Osteoblast (primary cell): ENCODE measurements around the gene ITGB3BP. TPM values are rescaled to one million over a fixed set of nuclear protein-coding genes. Genes with fewer than 3 reads are reported as not detected.
A peak's percentile ranks its signal among the peaks of the same experiment; 100 is the strongest.

Experiments
- DNase-seq: peaks from one replicate; pipeline ENCODE4 v3.0.0; 2011; ENCODE audit warnings: low spot score, mixed read lengths; ENCODE audit not compliant: insufficient read length; ENCODE audit errors: missing footprints
- H2AFZ ChIP-seq: 2 replicates; pipeline ENCODE4 v1.6.0; 2011; ENCODE audit warnings: mild to moderate bottlenecking, low read length
- H3K27ac ChIP-seq: 2 replicates; pipeline ENCODE4 v1.5.1; 2011; ENCODE audit warnings: mild to moderate bottlenecking, low read depth, low read length, moderate library complexity
- H3K27me3 ChIP-seq: 2 replicates; pipeline ENCODE4 v1.6.0; 2012; ENCODE audit warnings: mild to moderate bottlenecking, control low read depth, inconsistent platforms, low read length, moderate library complexity; ENCODE audit not compliant: insufficient read depth
- H3K36me3 ChIP-seq: 2 replicates; pipeline ENCODE4 v1.5.1; 2011; ENCODE audit warnings: mild to moderate bottlenecking, low read length, control low read depth, moderate library complexity; ENCODE audit not compliant: insufficient read depth
- H3K4me1 ChIP-seq: 2 replicates; pipeline ENCODE4 v1.5.1; 2011; ENCODE audit warnings: mild to moderate bottlenecking, low read length, control low read depth, moderate library complexity; ENCODE audit not compliant: insufficient read depth
- H3K4me2 ChIP-seq: 2 replicates; pipeline ENCODE4 v1.6.0; 2011; ENCODE audit warnings: mild to moderate bottlenecking, low read length; ENCODE audit not compliant: insufficient read depth
- H3K4me3 ChIP-seq: fragments of 200-600 bp; sonication (generic); 3 replicates; pipeline ENCODE4 v1.5.1; 2012; ENCODE audit warnings: mild to moderate bottlenecking, low read length, inconsistent platforms; ENCODE audit not compliant: insufficient read depth
- H3K79me2 ChIP-seq: 2 replicates; pipeline ENCODE4 v1.6.0; 2012; ENCODE audit warnings: mild to moderate bottlenecking, low read length, control low read depth, inconsistent platforms; ENCODE audit not compliant: insufficient read depth
- H3K9me3 ChIP-seq: 2 replicates; pipeline ENCODE4 v1.5.1; 2011; ENCODE audit warnings: low read depth, low read length, control low read depth
- H4K20me1 ChIP-seq: 2 replicates; pipeline ENCODE4 v1.6.0; 2012; ENCODE audit warnings: mild to moderate bottlenecking, low read length, control low read depth; ENCODE audit not compliant: insufficient read depth
- total RNA-seq: library from RNA; depleted of rRNA; stranded (reverse); fragments of >200 nt; gene quantifications from 2 replicates; pipeline ENCODE4 v1.2.3, GENCODE V29; 2012
- TF ChIP-seq, protein P1 (sequence below): IDR thresholded peaks from 2 replicates; pipeline ENCODE4 v1.5.1; 2011; ENCODE audit warnings: mild to moderate bottlenecking, low read depth, low read length, moderate library complexity; ENCODE audit errors: extremely low read depth

Gene ITGB3BP
- total RNA-seq, 1 donor: 10.5 TPM

GRCh38 chr1:63548877-63549276 lies 25.9 kb upstream of the ITGB3BP start:
- Histone ChIP-seq H4K20me1 (no peaks in the 10 kb centered on the region), H3K27ac (peak overlapping the region; percentile 95), H3K9me3 (no peaks in the 10 kb centered on the region), H3K79me2 (no peaks in the 10 kb centered on the region), H3K27me3 (no peaks in the 10 kb centered on the region), H3K36me3 (no peaks in the 10 kb centered on the region), H3K4me3 (no peak overlapping the region), H2AFZ (no peak overlapping the region), H3K4me1 (peaks cover 9% of the 10 kb centered on the region), H3K4me2 (no peak overlapping the region)
- DNase-seq: no peak
- TF ChIP-seq, protein P1, sequence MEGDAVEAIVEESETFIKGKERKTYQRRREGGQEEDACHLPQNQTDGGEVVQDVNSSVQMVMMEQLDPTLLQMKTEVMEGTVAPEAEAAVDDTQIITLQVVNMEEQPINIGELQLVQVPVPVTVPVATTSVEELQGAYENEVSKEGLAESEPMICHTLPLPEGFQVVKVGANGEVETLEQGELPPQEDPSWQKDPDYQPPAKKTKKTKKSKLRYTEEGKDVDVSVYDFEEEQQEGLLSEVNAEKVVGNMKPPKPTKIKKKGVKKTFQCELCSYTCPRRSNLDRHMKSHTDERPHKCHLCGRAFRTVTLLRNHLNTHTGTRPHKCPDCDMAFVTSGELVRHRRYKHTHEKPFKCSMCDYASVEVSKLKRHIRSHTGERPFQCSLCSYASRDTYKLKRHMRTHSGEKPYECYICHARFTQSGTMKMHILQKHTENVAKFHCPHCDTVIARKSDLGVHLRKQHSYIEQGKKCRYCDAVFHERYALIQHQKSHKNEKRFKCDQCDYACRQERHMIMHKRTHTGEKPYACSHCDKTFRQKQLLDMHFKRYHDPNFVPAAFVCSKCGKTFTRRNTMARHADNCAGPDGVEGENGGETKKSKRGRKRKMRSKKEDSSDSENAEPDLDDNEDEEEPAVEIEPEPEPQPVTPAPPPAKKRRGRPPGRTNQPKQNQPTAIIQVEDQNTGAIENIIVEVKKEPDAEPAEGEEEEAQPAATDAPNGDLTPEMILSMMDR: no peak

DNA sequence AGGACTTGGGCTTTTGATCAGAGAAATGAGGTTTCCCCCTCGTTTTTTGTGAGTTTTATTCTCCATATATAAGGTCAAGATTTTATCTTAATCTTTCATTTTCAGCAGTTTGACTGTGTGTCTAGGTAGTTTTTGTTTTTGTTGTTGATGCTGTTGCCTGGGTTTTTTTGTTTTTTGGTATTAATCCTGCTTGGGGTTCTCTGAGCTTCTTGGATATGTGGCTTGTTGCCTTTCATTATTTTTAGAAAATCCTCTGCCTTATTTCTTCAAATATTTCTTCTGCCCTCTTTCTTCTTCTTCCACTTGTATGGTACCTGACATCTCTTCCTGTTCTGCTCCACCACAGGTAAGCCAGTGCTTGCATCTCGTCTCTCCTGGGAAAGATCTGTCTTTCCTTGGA lies 25.3 kb upstream of the ITGB3BP start:
- Histone ChIP-seq H3K27ac (peak overlapping the region; percentile 95), H2AFZ (peak overlapping the region; percentile 67)
- DNase-seq: no peak

GRCh38 chr1:63547621-63548294 lies 24.7 kb upstream of the ITGB3BP start:
- DNase-seq: peak; percentile 65
- TF ChIP-seq, protein P1: no peak
- Histone ChIP-seq H3K79me2 (no peaks in the 10 kb centered on the region), H3K4me2 (peak overlapping the region; percentile 58), H3K4me1 (peaks cover 9% of the 10 kb centered on the region), H3K9me3 (no peaks in the 10 kb centered on the region), H3K27me3 (no peaks in the 10 kb centered on the region), H2AFZ (peak overlapping the region; percentile 67), H3K36me3 (no peaks in the 10 kb centered on the region), H4K20me1 (no peaks in the 10 kb centered on the region), H3K4me3 (peak overlapping the region; percentile 17), H3K27ac (peak overlapping the region; percentile 95)

More for the DNA sequence above, 25.3 kb upstream of the ITGB3BP start:
- Histone ChIP-seq H3K4me1 (peaks cover 9% of the 10 kb centered on the region), H3K9me3 (no peaks in the 10 kb centered on the region), H3K4me2 (peak overlapping the region; percentile 58), H3K4me3 (no peak overlapping the region), H3K36me3 (no peaks in the 10 kb centered on the region), H4K20me1 (no peaks in the 10 kb centered on the region), H3K27me3 (no peaks in the 10 kb centered on the region), H3K79me2 (no peaks in the 10 kb centered on the region)
- TF ChIP-seq, protein P1: no peak

GRCh38 chr1:63545780-63546179 lies 22.8 kb upstream of the ITGB3BP start:
- Histone ChIP-seq H3K27me3 (no peaks in the 10 kb centered on the region), H2AFZ (no peak overlapping the region), H3K4me2 (no peak overlapping the region), H3K36me3 (no peaks in the 10 kb centered on the region), H3K27ac (peak overlapping the region; percentile 13), H3K79me2 (no peaks in the 10 kb centered on the region), H3K4me3 (no peak overlapping the region), H3K4me1 (peaks cover 9% of the 10 kb centered on the region), H3K9me3 (no peaks in the 10 kb centered on the region), H4K20me1 (no peaks in the 10 kb centered on the region)
- TF ChIP-seq, protein P1: no peak
- DNase-seq: peak; percentile 2
